IMR-90 (cell line): ENCODE results near the gene ORC6. TPM values are rescaled to one million over a fixed set of nuclear protein-coding genes. Genes with fewer than 3 reads are reported as not detected.

Source experiments
- ATAC-seq: fragments of 200-7000 bp; cut with Tn5 transposase; 2 replicates; pipeline ENCODE4 v1.9.1; 2020; ENCODE audit warnings: low read depth, mild to moderate bottlenecking, moderate library complexity
- BruUV-seq: library from RNA; stranded (reverse); fragments of 400-500 nt; replicated peaks from 2 replicates; lab custom pipeline; 2021; lab: Mats Ljungman, UMichigan
- CTCF ChIA-PET: fragments of 300-600 bp; formaldehyde crosslinking; extraction: SDS; loops from one replicate; lab custom pipeline; 2021; ENCODE audit warnings: antibody characterized with exemption; lab: Yijun Ruan, JAX
- POLR2A ChIA-PET: fragments of 300-600 bp; sonication (Branson Sonifier 250); formaldehyde crosslinking; loops from one replicate; lab custom pipeline; 2022; ENCODE audit warnings: antibody characterized with exemption; ENCODE audit not compliant: unreplicated experiment; lab: Charles Lee
- DNase-seq: peaks from one replicate; pipeline ENCODE4 v3.0.0; 2013
- H2AFZ ChIP-seq: replicated peaks from 2 replicates; pipeline ENCODE3; 2013; ENCODE audit warnings: low read length, mild to moderate bottlenecking; ENCODE audit not compliant: poor library complexity
- H2AK5ac ChIP-seq: 2 replicates; pipeline ENCODE4 v1.6.1; 2013; ENCODE audit warnings: low read depth, low read length, inconsistent platforms
- H2AK9ac ChIP-seq: replicated peaks from 2 replicates; pipeline ENCODE3; 2013; ENCODE audit warnings: mild to moderate bottlenecking, low read depth, low read length, moderate library complexity; ENCODE audit not compliant: poor library complexity
- H2BK120ac ChIP-seq: 2 replicates; pipeline ENCODE4 v1.6.1; 2013; ENCODE audit warnings: low read depth, low read length, inconsistent platforms
- H2BK15ac ChIP-seq: 3 replicates; pipeline ENCODE4 v1.6.1; 2013; ENCODE audit warnings: low read depth, low read length, inconsistent platforms
- H2BK20ac ChIP-seq: 2 replicates; pipeline ENCODE4 v1.6.1; 2013; ENCODE audit warnings: low read depth, mild to moderate bottlenecking, inconsistent platforms, low read length, moderate library complexity
- H2BK5ac ChIP-seq: 2 replicates; pipeline ENCODE4 v1.6.1; 2013; ENCODE audit warnings: mild to moderate bottlenecking, low read depth, low read length, inconsistent platforms; ENCODE audit not compliant: poor library complexity, severe bottlenecking
- H3K14ac ChIP-seq: replicated peaks from 2 replicates; pipeline ENCODE4 v1.6.1; 2013; ENCODE audit warnings: low read depth, low read length, inconsistent platforms
- H3K18ac ChIP-seq: 2 replicates; pipeline ENCODE4 v1.6.1; 2013; ENCODE audit warnings: low read depth, low read length, control low read depth
- H3K23ac ChIP-seq: 2 replicates; pipeline ENCODE4 v1.6.1; 2013; ENCODE audit warnings: low read depth, low read length, inconsistent platforms
- H3K27ac ChIP-seq: 2 replicates; pipeline ENCODE4 v1.5.1; 2013; ENCODE audit warnings: mild to moderate bottlenecking, control low read depth, low read length; ENCODE audit not compliant: insufficient read depth
- H3K27me3 ChIP-seq: 2 replicates; pipeline ENCODE4 v1.6.1; 2013; ENCODE audit warnings: low read length; ENCODE audit not compliant: control insufficient read depth, insufficient read depth
- H3K36me3 ChIP-seq: 2 replicates; pipeline ENCODE4 v1.6.1; 2013; ENCODE audit warnings: low read length, mixed read lengths; ENCODE audit not compliant: control insufficient read depth, insufficient read depth
- H3K4ac ChIP-seq: 2 replicates; pipeline ENCODE4 v1.6.1; 2013; ENCODE audit warnings: low read depth, low read length, inconsistent platforms
- H3K4me1 ChIP-seq: 2 replicates; pipeline ENCODE4 v1.6.1; 2013; ENCODE audit warnings: low read length, mixed read lengths; ENCODE audit not compliant: control insufficient read depth, insufficient read depth
- H3K4me2 ChIP-seq: 2 replicates; pipeline ENCODE4 v1.6.1; 2013; ENCODE audit warnings: low read depth, mild to moderate bottlenecking, control low read depth, low read length, moderate library complexity
- H3K4me3 ChIP-seq: 2 replicates; pipeline ENCODE4 v1.5.1; 2013; ENCODE audit warnings: low read depth, mild to moderate bottlenecking, control low read depth, low read length, moderate library complexity; ENCODE audit not compliant: insufficient read depth
- H3K56ac ChIP-seq: 2 replicates; pipeline ENCODE4 v1.6.1; 2013; ENCODE audit warnings: low read length, inconsistent platforms; ENCODE audit not compliant: insufficient read depth; ENCODE audit errors: extremely low read depth
- H3K79me1 ChIP-seq, 2 experiments: 2 replicates each; pipeline ENCODE4 v1.6.1; 2013; ENCODE audit warnings: low read length in 2 of 2, inconsistent platforms in 1 of 2, low read depth in 1 of 2
- H3K9ac ChIP-seq: 2 replicates; pipeline ENCODE4 v1.6.1; 2013; ENCODE audit warnings: low read depth, low read length, control low read depth
- H3K9me1 ChIP-seq: 2 replicates; pipeline ENCODE4 v1.6.1; 2013; ENCODE audit warnings: low read length, inconsistent platforms; ENCODE audit not compliant: insufficient read depth
- H3K9me3 ChIP-seq: 2 replicates; pipeline ENCODE4 v1.6.1; 2013; ENCODE audit warnings: low read length; ENCODE audit not compliant: control insufficient read depth, insufficient read depth
- H4K20me1 ChIP-seq: 2 replicates; pipeline ENCODE4 v1.6.1; 2013; ENCODE audit warnings: low read length, inconsistent platforms; ENCODE audit not compliant: insufficient read depth
- H4K5ac ChIP-seq: 2 replicates; pipeline ENCODE4 v1.6.1; 2013; ENCODE audit warnings: mild to moderate bottlenecking, low read depth, low read length, control low read depth
- H4K8ac ChIP-seq, 2 experiments: 2 replicates each; pipeline ENCODE4 v1.6.1; 2013; ENCODE audit warnings: low read depth in 2 of 2, low read length in 2 of 2, control low read depth in 1 of 2, inconsistent platforms in 1 of 2
- H4K91ac ChIP-seq: 2 replicates; pipeline ENCODE4 v1.6.1; 2013; ENCODE audit warnings: low read depth, low read length, inconsistent platforms; ENCODE audit not compliant: insufficient read depth
- BHLHE40 ChIP-seq: fragments of 150-350 bp; IDR thresholded peaks from 2 replicates; pipeline ENCODE4 v1.6.1; 2016; ENCODE audit warnings: mild to moderate bottlenecking, low read depth, low read length
- CEBPB ChIP-seq: IDR thresholded peaks from 2 replicates; pipeline ENCODE4 v1.6.1; 2012; ENCODE audit warnings: low read depth, low read length, improper control_type of control experiment
- CHD1 ChIP-seq: IDR thresholded peaks from 2 replicates; pipeline ENCODE4 v1.6.1; 2012; ENCODE audit warnings: low read depth, low read length, improper control_type of control experiment
- ELK1 ChIP-seq: fragments of 150-350 bp; IDR thresholded peaks from 2 replicates; pipeline ENCODE4 v1.6.1; 2016; ENCODE audit warnings: low read depth, mild to moderate bottlenecking, low read length, moderate library complexity, borderline replicate concordance
- MAFK ChIP-seq: IDR thresholded peaks from 2 replicates; pipeline ENCODE4 v1.6.1; 2012; ENCODE audit warnings: low read depth, low read length, improper control_type of control experiment
- MAZ ChIP-seq: IDR thresholded peaks from 2 replicates; pipeline ENCODE4 v1.6.1; 2012; ENCODE audit warnings: low read depth, mild to moderate bottlenecking, low read length, improper control_type of control experiment, moderate library complexity, borderline replicate concordance
- MXI1 ChIP-seq: IDR thresholded peaks from 2 replicates; pipeline ENCODE4 v1.6.1; 2012; ENCODE audit warnings: low read depth, mild to moderate bottlenecking, low read length, moderate library complexity, borderline replicate concordance
- NFE2L2 ChIP-seq: fragments of 150-350 bp; IDR thresholded peaks from 2 replicates; pipeline ENCODE4 v1.6.1; 2016; ENCODE audit warnings: low read depth, mild to moderate bottlenecking, low read length
- POLR2A ChIP-seq: IDR thresholded peaks from 2 replicates; pipeline ENCODE4 v1.6.1; 2012; ENCODE audit warnings: mild to moderate bottlenecking, low read depth, low read length
- RAD21 ChIP-seq: IDR thresholded peaks from 2 replicates; pipeline ENCODE4 v1.6.1; 2012; ENCODE audit warnings: low read length, improper control_type of control experiment
- RCOR1 ChIP-seq: IDR thresholded peaks from 2 replicates; pipeline ENCODE4 v1.6.1; 2012; ENCODE audit warnings: mild to moderate bottlenecking, low read length, improper control_type of control experiment; ENCODE audit not compliant: insufficient replicate concordance
- RFX5 ChIP-seq: IDR thresholded peaks from 2 replicates; pipeline ENCODE4 v1.8.0; 2012; ENCODE audit warnings: low read depth, mild to moderate bottlenecking, low read length, moderate library complexity
- SMC3 ChIP-seq: fragments of 150-350 bp; IDR thresholded peaks from 2 replicates; pipeline ENCODE4 v1.6.1; 2016; ENCODE audit warnings: low read depth, mild to moderate bottlenecking, antibody characterized with exemption, low read length, moderate library complexity
- WGBS, 2 experiments: methylation state at CpG; one replicate each; pipeline versions ENCODE4 v1.1.5 to v1.1.7; 2013; ENCODE audit warnings: missing lambda C conversion rate in 2 of 2; ENCODE audit not compliant: insufficient read length in 1 of 2; ENCODE audit errors: extremely low coverage in 2 of 2; 5-methylcytosine and 5-hydroxymethylcytosine counted together
- dilution Hi-C: fragments of 300-500 bp; cut with HindIII; formaldehyde crosslinking; loops from one replicate; pipeline ENCODE4 v1.14.3; 2018; ENCODE audit warnings: low sequenced_read_pairs; ENCODE audit not compliant: unreplicated experiment
- in situ Hi-C: fragments of 300-500 bp; cut with MboI; formaldehyde crosslinking; loops from 3 replicates; pipeline ENCODE4 v1.14.3; 2019; ENCODE audit warnings: low sequenced_read_pairs, inconsistent platforms, mixed read lengths
- intact Hi-C: fragments of 100-400 bp; cut with micrococcal nuclease; formaldehyde crosslinking; loops from 2 replicates; pipeline ENCODE4 v1.10.0; 2022
- polyA plus RNA-seq, 3 experiments: library from polyadenylated mRNA; depleted of rRNA; stranded (reverse); fragments of >200 nt; gene quantifications; 2 replicates each; pipeline ENCODE4 v1.2.3, GENCODE V29; 2012; ENCODE audit warnings: low replicate concordance in 1 of 3
- total RNA-seq: library from RNA; depleted of rRNA; stranded (reverse); fragments of >200 nt; gene quantifications from 2 replicates; pipeline ENCODE4 v1.2.3, GENCODE V29; 2012
- TF ChIP-seq, protein P1 (sequence below): conservative IDR thresholded peaks from 2 replicates; pipeline ENCODE4 v1.5.1; 2012; ENCODE audit warnings: mild to moderate bottlenecking, low read depth, low read length, improper control_type of control experiment
- TF ChIP-seq, protein P2 (sequence below): fragments of 150-350 bp; IDR thresholded peaks from 2 replicates; pipeline ENCODE4 v1.6.1; 2017; ENCODE audit warnings: mild to moderate bottlenecking, antibody characterized with exemption, low read length, low read depth

Gene ORC6
- total and polyA plus RNA-seq, 2 of the 4 experiments (the other 2 are of a cell fraction): 9.0 to 15.9 TPM

GRCh38 chr16:46651305-46651704, 38.2 kb upstream of the ORC6 start:
- H4K20me1 ChIP-seq: no peaks in the 10 kb centered on the region
- no peaks in the 10 kb centered on the region for H3K27me3 ChIP-seq
- CTCF ChIA-PET: interaction anchor here (1.3 kb wide), 1 partner anchor 10 kb away, joined by 3 read pairs; no protein-coding TSS in a partner anchor
- H2AK9ac ChIP-seq: no peak overlapping the region
- no peak overlapping the region for H3K23ac ChIP-seq
- no peak overlapping the region for H2BK15ac ChIP-seq
- no peak overlapping the region for H2BK5ac ChIP-seq
- H3K56ac ChIP-seq: no peak overlapping the region
- no peak overlapping the region for H2AK5ac ChIP-seq
- no peak overlapping the region for H4K8ac ChIP-seq
- peaks cover 9% of the 10 kb centered on the region; the same call in 1 of the 2 replicates for H3K9me1 ChIP-seq
- H2BK120ac ChIP-seq: no peak overlapping the region
- H3K14ac ChIP-seq: no peak overlapping the region
- DNase-seq (no peak), ATAC-seq (no peak)
- intact Hi-C loops: no loop called here
- no peak overlapping the region for H4K5ac ChIP-seq
- no peak overlapping the region for H3K4me2 ChIP-seq
- H3K79me1 ChIP-seq: no peaks in the 10 kb centered on the region
- H3K4ac ChIP-seq: no peak overlapping the region
- no TSS peak for BruUV-seq
- H3K18ac ChIP-seq: no peak overlapping the region
- H2BK20ac ChIP-seq: no peak overlapping the region
- peaks cover 2% of the 10 kb centered on the region; the same call in 1 of the 2 replicates for H3K4me1 ChIP-seq
- 100% methylated on average over 1 of the region's 3 CpGs; no CpG with 5 or more reads in 1 of the 2 experiments for WGBS, 2 experiments
- no peak overlapping the region for H3K9ac ChIP-seq
- no peak overlapping the region for H3K27ac ChIP-seq
- TF ChIP-seq, protein P1, sequence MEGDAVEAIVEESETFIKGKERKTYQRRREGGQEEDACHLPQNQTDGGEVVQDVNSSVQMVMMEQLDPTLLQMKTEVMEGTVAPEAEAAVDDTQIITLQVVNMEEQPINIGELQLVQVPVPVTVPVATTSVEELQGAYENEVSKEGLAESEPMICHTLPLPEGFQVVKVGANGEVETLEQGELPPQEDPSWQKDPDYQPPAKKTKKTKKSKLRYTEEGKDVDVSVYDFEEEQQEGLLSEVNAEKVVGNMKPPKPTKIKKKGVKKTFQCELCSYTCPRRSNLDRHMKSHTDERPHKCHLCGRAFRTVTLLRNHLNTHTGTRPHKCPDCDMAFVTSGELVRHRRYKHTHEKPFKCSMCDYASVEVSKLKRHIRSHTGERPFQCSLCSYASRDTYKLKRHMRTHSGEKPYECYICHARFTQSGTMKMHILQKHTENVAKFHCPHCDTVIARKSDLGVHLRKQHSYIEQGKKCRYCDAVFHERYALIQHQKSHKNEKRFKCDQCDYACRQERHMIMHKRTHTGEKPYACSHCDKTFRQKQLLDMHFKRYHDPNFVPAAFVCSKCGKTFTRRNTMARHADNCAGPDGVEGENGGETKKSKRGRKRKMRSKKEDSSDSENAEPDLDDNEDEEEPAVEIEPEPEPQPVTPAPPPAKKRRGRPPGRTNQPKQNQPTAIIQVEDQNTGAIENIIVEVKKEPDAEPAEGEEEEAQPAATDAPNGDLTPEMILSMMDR: no peak
- TF ChIP-seq NFE2L2 (no peak), ELK1 (no peak), MXI1 (no peak), RFX5 (no peak), CHD1 (no peak), RAD21 (no peak), CEBPB (no peak), BHLHE40 (no peak), SMC3 (no peak), POLR2A (no peak), MAFK (no peak), RCOR1 (no peak), MAZ (no peak)
- TF ChIP-seq, protein P2, sequence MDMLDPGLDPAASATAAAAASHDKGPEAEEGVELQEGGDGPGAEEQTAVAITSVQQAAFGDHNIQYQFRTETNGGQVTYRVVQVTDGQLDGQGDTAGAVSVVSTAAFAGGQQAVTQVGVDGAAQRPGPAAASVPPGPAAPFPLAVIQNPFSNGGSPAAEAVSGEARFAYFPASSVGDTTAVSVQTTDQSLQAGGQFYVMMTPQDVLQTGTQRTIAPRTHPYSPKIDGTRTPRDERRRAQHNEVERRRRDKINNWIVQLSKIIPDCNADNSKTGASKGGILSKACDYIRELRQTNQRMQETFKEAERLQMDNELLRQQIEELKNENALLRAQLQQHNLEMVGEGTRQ: no peak
- POLR2A ChIA-PET: no interaction called here
- no peak overlapping the region for H2AFZ ChIP-seq
- dilution Hi-C loops: no loop called here
- in situ Hi-C loops: no loop called here
- no peaks in the 10 kb centered on the region for H3K9me3 ChIP-seq
- no peak overlapping the region for H3K4me3 ChIP-seq
- H3K36me3 ChIP-seq: no peaks in the 10 kb centered on the region
- H4K91ac ChIP-seq: no peak overlapping the region
